Upper lobe of left lung (tissue), 6 donors: Measurements from ENCODE around the gene PLD2. TPM values are rescaled to one million over a fixed set of nuclear protein-coding genes. Genes with fewer than 3 reads are reported as not detected.

Source experiments
- ATAC-seq, 2 donors: fragments of 200-7000 bp; cut with Tn5 transposase; one replicate each; pipeline ENCODE4 v1.9.1; 2022; ENCODE audit warnings: mild to moderate bottlenecking in 2 of 2, moderate library complexity in 2 of 2; ENCODE audit not compliant: low FRiP score in 2 of 2
- DNase-seq, 2 donors: peaks; one replicate each; pipeline ENCODE4 v3.0.0-alpha.2; 2019 to 2020
- H3K27ac ChIP-seq, 4 donors: fragments of 200-600 bp; sonication (generic); one replicate each; pipeline ENCODE4 v1.5.1; 2016 to 2019
- H3K27me3 ChIP-seq, 4 donors: fragments of 200-600 bp; sonication (generic); one replicate each; pipeline ENCODE4 v1.5.1; 2017 to 2019
- H3K36me3 ChIP-seq, 4 donors: fragments of 200-600 bp; sonication (generic); one replicate each; pipeline ENCODE4 v1.5.1; 2016 to 2019
- H3K4me1 ChIP-seq, 4 donors: fragments of 200-600 bp; sonication (generic); one replicate each; pipeline ENCODE4 v1.5.1; 2018 to 2019
- H3K4me3 ChIP-seq, 4 donors: fragments of 200-600 bp; sonication (generic); one replicate each; pipeline ENCODE4 v1.5.1; 2017 to 2019; ENCODE audit warnings: mild to moderate bottlenecking in 2 of 4, moderate library complexity in 1 of 4
- H3K9me3 ChIP-seq, 4 donors: fragments of 200-600 bp; sonication (generic); one replicate each; pipeline ENCODE4 v1.5.1; 2018 to 2019
- EP300 ChIP-seq, 4 donors: sonication (generic); formaldehyde crosslinking; IDR thresholded peaks; one replicate each; pipeline ENCODE4 v1.5.1; 2017; ENCODE audit warnings: antibody characterized with exemption in 4 of 4, control low read depth in 2 of 4
- POLR2A ChIP-seq, 4 donors: fragments of 450-650 bp; IDR thresholded peaks; one replicate each; pipeline ENCODE4 v1.5.1; 2016 to 2017; ENCODE audit warnings: antibody characterized with exemption in 4 of 4, mild to moderate bottlenecking in 2 of 4
- POLR2AphosphoS5 ChIP-seq, 2 donors: sonication (generic); formaldehyde crosslinking; IDR thresholded peaks; one replicate each; pipeline ENCODE4 v1.5.1; 2017; ENCODE audit warnings: antibody characterized with exemption in 2 of 2
- WGBS, 2 donors: methylation state at CpG; one replicate each; pipeline ENCODE4 v1.1.5; 2017 to 2018; 5-methylcytosine and 5-hydroxymethylcytosine counted together
- total RNA-seq, 6 donors: library from RNA; depleted of rRNA in 4 of 6; stranded (reverse); fragments of >200 nt in 4 of 6; gene quantifications; one replicate each; pipeline versions ENCODE4 v1.1.0 to v1.2.1, GENCODE V29; 2016 to 2021
- TF ChIP-seq, protein P1 (sequence below), 6 experiments: fragments of 450-650 bp in 4 of 6; fragments of 200-600 bp in 2 of 6; sonication (generic) in 2 of 6; IDR thresholded peaks; one replicate each; pipeline ENCODE4 v1.5.1; 2016 to 2019; ENCODE audit warnings: antibody characterized with exemption in 6 of 6
- donor health status: DM: no; HTN: no; CAD: no; lungs with moderate emphysema.
- donor health status: DM: no; HTN: yes; CAD: no; lungs with severe emphysema.

PLD2 gene
- total RNA-seq, 6 donors from 2014 or later: 15.0 to 51.3 (median 37.6) TPM

- no peak for ATAC-seq
- Histone ChIP-seq H3K27ac (no peak overlapping the region), H3K4me3 (no peak overlapping the region), H3K36me3 (peaks cover 0 to 52% (median 21%) of the 10 kb centered on the region in 4 donors), H3K4me1 (no peaks in the 10 kb centered on the region), H3K27me3 (no peaks in the 10 kb centered on the region), H3K9me3 (no peaks in the 10 kb centered on the region)
- TF ChIP-seq POLR2AphosphoS5 (IDR thresholded peaks at IDR 0.05) (no peak), EP300 (IDR thresholded peaks at IDR 0.05) (no peak), POLR2A (IDR thresholded peaks at IDR 0.05) (no peak)
- TF ChIP-seq, protein P1, sequence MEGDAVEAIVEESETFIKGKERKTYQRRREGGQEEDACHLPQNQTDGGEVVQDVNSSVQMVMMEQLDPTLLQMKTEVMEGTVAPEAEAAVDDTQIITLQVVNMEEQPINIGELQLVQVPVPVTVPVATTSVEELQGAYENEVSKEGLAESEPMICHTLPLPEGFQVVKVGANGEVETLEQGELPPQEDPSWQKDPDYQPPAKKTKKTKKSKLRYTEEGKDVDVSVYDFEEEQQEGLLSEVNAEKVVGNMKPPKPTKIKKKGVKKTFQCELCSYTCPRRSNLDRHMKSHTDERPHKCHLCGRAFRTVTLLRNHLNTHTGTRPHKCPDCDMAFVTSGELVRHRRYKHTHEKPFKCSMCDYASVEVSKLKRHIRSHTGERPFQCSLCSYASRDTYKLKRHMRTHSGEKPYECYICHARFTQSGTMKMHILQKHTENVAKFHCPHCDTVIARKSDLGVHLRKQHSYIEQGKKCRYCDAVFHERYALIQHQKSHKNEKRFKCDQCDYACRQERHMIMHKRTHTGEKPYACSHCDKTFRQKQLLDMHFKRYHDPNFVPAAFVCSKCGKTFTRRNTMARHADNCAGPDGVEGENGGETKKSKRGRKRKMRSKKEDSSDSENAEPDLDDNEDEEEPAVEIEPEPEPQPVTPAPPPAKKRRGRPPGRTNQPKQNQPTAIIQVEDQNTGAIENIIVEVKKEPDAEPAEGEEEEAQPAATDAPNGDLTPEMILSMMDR (IDR thresholded peaks at IDR 0.05): no peak
- WGBS, 2 donors: 81 to 86% methylated on average over 7 of the region's 7 CpGs
- DNase-seq: no peak
Measured at GRCh38 chr17:4815043-4815675, 8.2 kb downstream of the PLD2 start.

GRCh38 chr17:4816826-4817225, 9.9 kb downstream of the PLD2 start:
- peaks cover 0 to 59% (median 23%) of the 10 kb centered on the region in 4 donors for H3K36me3 ChIP-seq
- ATAC-seq: no peak
- no peak for DNase-seq
- TF ChIP-seq POLR2AphosphoS5 (IDR thresholded peaks at IDR 0.05) (no peak), EP300 (IDR thresholded peaks at IDR 0.05) (no peak), POLR2A (IDR thresholded peaks at IDR 0.05) (no peak)
- TF ChIP-seq, protein P1 (IDR thresholded peaks at IDR 0.05): no peak
- H3K27ac ChIP-seq: no peak overlapping the region
- 94 to 95% methylated on average over 2 to 12 of the region's 13 CpGs for WGBS, 2 donors
- no peaks in the 10 kb centered on the region for H3K4me1 ChIP-seq
- no peaks in the 10 kb centered on the region for H3K27me3 ChIP-seq
- H3K9me3 ChIP-seq: no peaks in the 10 kb centered on the region
- no peak overlapping the region for H3K4me3 ChIP-seq

- no peak overlapping the region for H3K27ac ChIP-seq
- ATAC-seq: no peak
- H3K36me3 ChIP-seq: peaks cover 0 to 68% (median 26%) of the 10 kb centered on the region in 4 donors
- H3K27me3 ChIP-seq: no peaks in the 10 kb centered on the region
- H3K4me3 ChIP-seq: no peak overlapping the region
- WGBS, 2 donors: 82 to 86% methylated on average over 12 of the region's 12 CpGs
- TF ChIP-seq POLR2AphosphoS5 (IDR thresholded peaks at IDR 0.05) (no peak), POLR2A (IDR thresholded peaks at IDR 0.05) (no peak), EP300 (IDR thresholded peaks at IDR 0.05) (no peak)
- TF ChIP-seq, protein P1 (IDR thresholded peaks at IDR 0.05): no peak
- no peaks in the 10 kb centered on the region for H3K4me1 ChIP-seq
- H3K9me3 ChIP-seq: no peaks in the 10 kb centered on the region
- DNase-seq: no peak
Measured at GRCh38 chr17:4818276-4818675, 11.3 kb downstream of the PLD2 start.

DNA sequence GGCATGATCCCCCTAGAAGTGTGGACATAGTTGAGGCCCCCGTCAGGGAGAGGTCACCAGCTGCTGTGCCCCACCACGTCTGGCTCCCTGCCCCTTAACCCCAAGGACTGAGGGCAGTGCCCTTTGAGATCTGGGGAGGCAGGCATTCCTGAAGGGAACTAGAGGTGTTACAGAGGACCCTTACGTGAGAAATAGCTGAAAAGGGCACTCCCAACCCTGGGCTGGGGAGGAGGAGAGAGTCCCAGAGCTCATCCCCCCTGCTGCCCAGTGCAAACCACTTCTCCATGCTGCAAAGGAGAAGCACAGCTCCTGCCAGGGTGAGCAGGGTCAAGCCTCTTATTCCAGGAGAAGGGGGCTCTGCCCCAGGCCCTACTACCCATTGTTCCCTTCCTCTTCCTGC, 15.9 kb downstream of the PLD2 start:
- DNase-seq: no peak
- Histone ChIP-seq H3K4me1 (no peaks in the 10 kb centered on the region), H3K27ac (no peak overlapping the region), H3K9me3 (no peaks in the 10 kb centered on the region), H3K27me3 (no peaks in the 10 kb centered on the region), H3K4me3 (no peak overlapping the region), H3K36me3 (peaks cover 0 to 44% (median 10%) of the 10 kb centered on the region in 4 donors)
- 69 to 96% methylated on average over 1 to 3 of the region's 3 CpGs for WGBS, 2 donors
- TF ChIP-seq, protein P1 (IDR thresholded peaks at IDR 0.05): no peak
- no peak for TF ChIP-seq POLR2AphosphoS5 (IDR thresholded peaks at IDR 0.05)
- no peak for TF ChIP-seq EP300 (IDR thresholded peaks at IDR 0.05)
- no peak for TF ChIP-seq POLR2A (IDR thresholded peaks at IDR 0.05)
- ATAC-seq: no peak
